ENCODE measurements around the gene ATP9A. TPM values are rescaled to one million over a fixed set of nuclear protein-coding genes. Genes with fewer than 3 reads are reported as not detected.

The ATP9A gene
- total RNA-seq, 1 experiment from 2014 or later: 16.8 TPM

GRCh38 chr20:51579137-51579536, 189.1 kb downstream of the ATP9A start:
- BruUV-seq (replicated peaks): no TSS peak
- intact Hi-C loops (cut with micrococcal nuclease): no loop called here
- H3K36me3 ChIP-seq (ENCODE audit: control insufficient read depth in 1 of 2, insufficient read depth in 2 of 2, low read length in 2 of 2): no peaks in the 10 kb centered on the region
- TF ChIP-seq SP1 (IDR thresholded peaks at IDR 0.05; ENCODE audit: low read depth) (no peak), ZFX (IDR thresholded peaks at IDR 0.05) (no peak), EGR1 (IDR thresholded peaks at IDR 0.05; ENCODE audit: low read depth) (no peak), SRF (IDR thresholded peaks at IDR 0.05; ENCODE audit: low read depth) (no peak), ATF3 (IDR thresholded peaks at IDR 0.05) (no peak), FOSL1 (IDR thresholded peaks at IDR 0.05; ENCODE audit: low read depth) (no peak), SIN3A (IDR thresholded peaks at IDR 0.05; ENCODE audit: low read depth) (no peak)
- no peaks in the 10 kb centered on the region for H3K9me2 ChIP-seq (ENCODE audit: insufficient read depth)
- CTCF ChIA-PET: no interaction called here
- no peaks in the 10 kb centered on the region; a peak in 1 of 4 replicates for H3K9me3 ChIP-seq (ENCODE audit: control insufficient read depth in 1 of 2, insufficient read depth in 1 of 2, low read depth in 1 of 2, low read length in 2 of 2)
- ATAC-seq: no peak
- no peak overlapping the region for H3K4me2 ChIP-seq (ENCODE audit: low read length)
- H3K9ac ChIP-seq (ENCODE audit: low read length): no peak overlapping the region
- no peaks in the 10 kb centered on the region for H3K4me1 ChIP-seq (ENCODE audit: control insufficient read depth in 1 of 2, insufficient read depth in 2 of 2, low read length in 2 of 2)
- no peaks in the 10 kb centered on the region for H3K79me2 ChIP-seq (ENCODE audit: insufficient read depth, low read length)
- H3K4me3 ChIP-seq (replicated peaks in 1 of 2; ENCODE audit: low read depth in 1 of 2, low read length in 2 of 2): no peak overlapping the region
- POLR2A ChIA-PET: no interaction called here
- H2AFZ ChIP-seq (ENCODE audit: low read depth, low read length, poor library complexity, severe bottlenecking): no peak overlapping the region
- no peaks in the 10 kb centered on the region for H4K20me1 ChIP-seq (ENCODE audit: insufficient read depth)
- RAD21 ChIA-PET (ENCODE audit: low non-redundant PET in 1 of 2, low total read pairs in 2 of 2, uncharacterized antibody in 2 of 2, unreplicated experiment in 2 of 2): no interaction called here
- H3K27ac ChIP-seq (ENCODE audit: low read depth, low read length): no peak overlapping the region
- DNase-seq (ENCODE audit: low read depth, low spot score): no peak
- H3K27me3 ChIP-seq (ENCODE audit: insufficient read depth, low read length): no peaks in the 10 kb centered on the region

DNA sequence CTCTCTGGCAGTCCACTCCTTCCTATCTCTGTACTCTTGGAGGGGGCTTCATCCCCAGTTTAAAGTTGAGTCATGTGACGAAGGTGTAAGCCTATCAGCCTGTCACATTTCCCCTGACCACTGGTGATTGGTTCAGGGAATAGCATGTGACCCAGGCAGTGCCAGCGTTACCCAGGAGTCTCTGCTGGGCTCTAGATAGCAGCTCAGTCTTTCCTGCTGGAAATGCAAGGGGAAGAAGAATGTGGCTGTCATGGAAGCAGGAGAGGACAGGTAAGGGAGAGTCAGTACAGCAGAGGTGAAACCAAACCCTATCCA, 190.1 kb downstream of the ATP9A start:
- H3K4me1 ChIP-seq (ENCODE audit: control insufficient read depth in 1 of 2, insufficient read depth in 2 of 2, low read length in 2 of 2): no peaks in the 10 kb centered on the region
- H3K9ac ChIP-seq (ENCODE audit: low read length): no peak overlapping the region
- no peaks in the 10 kb centered on the region for H4K20me1 ChIP-seq (ENCODE audit: insufficient read depth)
- no peaks in the 10 kb centered on the region for H3K36me3 ChIP-seq (ENCODE audit: control insufficient read depth in 1 of 2, insufficient read depth in 2 of 2, low read length in 2 of 2)
- no peaks in the 10 kb centered on the region for H3K27me3 ChIP-seq (ENCODE audit: insufficient read depth, low read length)
- no TSS peak for BruUV-seq (replicated peaks)
- no peak for DNase-seq (ENCODE audit: low read depth, low spot score)
- intact Hi-C loops (cut with micrococcal nuclease): no loop called here
- no peak overlapping the region for H3K4me2 ChIP-seq (ENCODE audit: low read length)
- peak; percentile 77 for ATAC-seq
- H3K4me3 ChIP-seq (replicated peaks in 1 of 2; ENCODE audit: low read depth in 1 of 2, low read length in 2 of 2): no peak overlapping the region
- no peaks in the 10 kb centered on the region; a peak in 1 of 4 replicates for H3K9me3 ChIP-seq (ENCODE audit: control insufficient read depth in 1 of 2, insufficient read depth in 1 of 2, low read depth in 1 of 2, low read length in 2 of 2)
- no peak overlapping the region for H2AFZ ChIP-seq (ENCODE audit: low read depth, low read length, poor library complexity, severe bottlenecking)
- ChIA-PET RAD21 (ENCODE audit: low non-redundant PET in 1 of 2, low total read pairs in 2 of 2, uncharacterized antibody in 2 of 2, unreplicated experiment in 2 of 2) (no interaction called here), POLR2A (no interaction called here), CTCF (no interaction called here)
- H3K9me2 ChIP-seq (ENCODE audit: insufficient read depth): no peaks in the 10 kb centered on the region
- H3K79me2 ChIP-seq (ENCODE audit: insufficient read depth, low read length): no peaks in the 10 kb centered on the region
- H3K27ac ChIP-seq (ENCODE audit: low read depth, low read length): no peak overlapping the region
- TF ChIP-seq YY1 (IDR thresholded peaks at IDR 0.05; ENCODE audit: extremely low read depth, insufficient replicate concordance, low read depth, low read length) (no peak), ATF3 (IDR thresholded peaks at IDR 0.05) (no peak), JUND (IDR thresholded peaks at IDR 0.05) (no peak), FOSL1 (IDR thresholded peaks at IDR 0.05; ENCODE audit: low read depth) (no peak), ZBTB33 (IDR thresholded peaks at IDR 0.05; ENCODE audit: extremely low read depth, insufficient replicate concordance, low read length) (no peak), CEBPB (IDR thresholded peaks at IDR 0.05; ENCODE audit: low read depth) (no peak), SP1 (IDR thresholded peaks at IDR 0.05; ENCODE audit: low read depth) (no peak), REST (IDR thresholded peaks at IDR 0.05; ENCODE audit: low read depth) (no peak), RAD21 (IDR thresholded peaks at IDR 0.05; ENCODE audit: low read depth) (no peak), EGR1 (IDR thresholded peaks at IDR 0.05; ENCODE audit: low read depth) (no peak), CBX3 (IDR thresholded peaks at IDR 0.05; ENCODE audit: low read depth) (no peak), POLR2A (IDR thresholded peaks at IDR 0.05; ENCODE audit: borderline replicate concordance, extremely low read depth, insufficient read depth, insufficient read length) (no peak), ELF1 (IDR thresholded peaks at IDR 0.05; ENCODE audit: borderline replicate concordance, low read depth) (no peak), ZFX (IDR thresholded peaks at IDR 0.05) (no peak), EZH2 (IDR thresholded peaks at IDR 0.05) (no peak)
- TF ChIP-seq, protein P1, sequence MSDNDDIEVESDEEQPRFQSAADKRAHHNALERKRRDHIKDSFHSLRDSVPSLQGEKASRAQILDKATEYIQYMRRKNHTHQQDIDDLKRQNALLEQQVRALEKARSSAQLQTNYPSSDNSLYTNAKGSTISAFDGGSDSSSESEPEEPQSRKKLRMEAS (IDR thresholded peaks at IDR 0.05): no peak

All from HCT116 (cell line).